H4 (cell line): ENCODE measurements around the gene TTYH3. TPM values are rescaled to one million over a fixed set of nuclear protein-coding genes. Genes with fewer than 3 reads are reported as not detected.
"Not testable (repeated sequence)": the region's sequence is repeated elsewhere in the genome, so short reads cannot be mapped to it uniquely, and the experiment has no call there.

Source experiments
- DNase-seq: peaks from one replicate; pipeline ENCODE4 v3.0.0-alpha.2; 2015; ENCODE audit warnings: low spot score
- total RNA-seq: library from RNA; depleted of rRNA; stranded (reverse); fragments of >200 nt; shearing (Covaris generic); gene quantifications from 2 replicates; pipeline ENCODE4 v1.2.3, GENCODE V29; 2014; rRNA removed

The TTYH3 gene, protein sequence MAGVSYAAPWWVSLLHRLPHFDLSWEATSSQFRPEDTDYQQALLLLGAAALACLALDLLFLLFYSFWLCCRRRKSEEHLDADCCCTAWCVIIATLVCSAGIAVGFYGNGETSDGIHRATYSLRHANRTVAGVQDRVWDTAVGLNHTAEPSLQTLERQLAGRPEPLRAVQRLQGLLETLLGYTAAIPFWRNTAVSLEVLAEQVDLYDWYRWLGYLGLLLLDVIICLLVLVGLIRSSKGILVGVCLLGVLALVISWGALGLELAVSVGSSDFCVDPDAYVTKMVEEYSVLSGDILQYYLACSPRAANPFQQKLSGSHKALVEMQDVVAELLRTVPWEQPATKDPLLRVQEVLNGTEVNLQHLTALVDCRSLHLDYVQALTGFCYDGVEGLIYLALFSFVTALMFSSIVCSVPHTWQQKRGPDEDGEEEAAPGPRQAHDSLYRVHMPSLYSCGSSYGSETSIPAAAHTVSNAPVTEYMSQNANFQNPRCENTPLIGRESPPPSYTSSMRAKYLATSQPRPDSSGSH
- 25.2 and 25.3 TPM in 2 replicates for total RNA-seq

DNA sequence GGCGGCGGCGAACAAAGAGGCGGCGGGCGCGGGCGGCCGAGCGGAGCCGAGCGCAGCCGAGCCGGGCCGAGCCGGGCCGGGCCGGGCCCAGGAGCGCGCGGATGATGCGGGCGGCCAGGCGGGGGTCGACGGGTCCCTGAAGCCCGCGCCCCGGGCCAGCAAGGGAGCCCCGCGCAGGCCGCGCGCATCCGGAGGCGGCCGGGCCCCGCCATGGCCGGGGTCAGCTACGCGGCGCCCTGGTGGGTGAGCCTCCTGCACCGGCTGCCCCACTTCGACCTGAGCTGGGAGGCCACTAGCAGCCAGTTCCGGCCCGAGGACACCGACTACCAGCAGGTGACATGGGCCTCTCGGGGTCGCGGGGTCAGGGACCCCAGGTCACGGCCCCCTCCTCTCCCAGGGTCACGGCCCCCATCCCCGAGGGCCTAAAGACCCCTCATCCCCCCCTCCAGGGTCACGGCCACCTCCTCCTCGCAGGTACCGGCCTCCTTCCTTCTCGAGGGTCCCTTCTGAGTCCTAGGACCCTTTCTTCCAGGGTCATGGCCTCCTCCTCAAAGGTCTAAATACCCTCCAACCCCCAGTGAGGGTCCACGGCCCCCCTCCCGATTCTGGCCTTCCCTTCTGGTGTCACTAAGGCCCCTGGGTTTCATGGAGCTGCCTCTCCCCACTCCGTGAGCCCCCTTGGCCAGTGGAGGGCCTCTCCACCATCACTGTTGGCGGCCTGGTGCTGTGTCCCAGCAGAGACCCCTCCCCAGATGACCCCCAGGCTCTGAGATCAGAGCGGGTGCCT is at the start of gene TTYH3:
Gene TTYH3, plus strand, starts transcription at position 41 of the 787 bp plus-strand sequence. Its CDS starts 170 bp downstream, at position 211.
- no peak for DNase-seq

DNA sequence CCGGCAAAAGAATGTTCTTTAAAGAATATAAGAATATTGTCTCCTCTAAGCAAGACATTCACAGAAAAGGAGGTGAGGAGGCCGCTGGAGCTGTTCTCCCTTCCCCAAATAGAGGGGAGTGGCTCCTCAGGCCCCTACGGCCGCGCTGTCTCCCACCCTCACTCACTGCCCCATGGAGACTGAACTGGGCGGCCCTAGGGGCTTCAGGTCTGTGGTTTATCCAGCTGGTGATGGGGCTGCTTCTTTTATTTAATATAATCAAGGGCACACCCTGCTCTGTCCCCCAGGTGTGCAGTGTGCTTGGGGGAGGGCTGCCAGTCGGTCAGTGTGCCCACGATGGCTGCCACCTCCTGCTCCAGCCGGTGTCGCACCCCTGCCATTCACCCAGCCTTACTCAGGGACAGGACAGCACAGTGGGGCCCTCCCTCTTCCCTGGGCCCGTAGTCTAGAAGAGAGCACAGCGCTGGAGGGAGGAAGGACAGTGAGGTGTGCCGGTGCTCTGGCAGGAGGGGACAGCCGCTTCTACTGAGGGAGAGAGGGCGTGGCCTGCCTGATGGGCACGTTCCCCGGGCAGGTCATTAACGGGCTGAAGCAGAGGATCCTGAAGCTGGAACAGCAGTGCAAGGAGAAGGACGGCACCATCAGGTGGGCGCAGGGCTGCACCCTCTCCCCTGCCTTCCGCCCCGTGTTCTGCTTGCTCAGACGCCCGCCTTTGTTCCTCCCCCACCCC is 49.6 kb upstream of the TTYH3 start:
- no peak for DNase-seq

DNA sequence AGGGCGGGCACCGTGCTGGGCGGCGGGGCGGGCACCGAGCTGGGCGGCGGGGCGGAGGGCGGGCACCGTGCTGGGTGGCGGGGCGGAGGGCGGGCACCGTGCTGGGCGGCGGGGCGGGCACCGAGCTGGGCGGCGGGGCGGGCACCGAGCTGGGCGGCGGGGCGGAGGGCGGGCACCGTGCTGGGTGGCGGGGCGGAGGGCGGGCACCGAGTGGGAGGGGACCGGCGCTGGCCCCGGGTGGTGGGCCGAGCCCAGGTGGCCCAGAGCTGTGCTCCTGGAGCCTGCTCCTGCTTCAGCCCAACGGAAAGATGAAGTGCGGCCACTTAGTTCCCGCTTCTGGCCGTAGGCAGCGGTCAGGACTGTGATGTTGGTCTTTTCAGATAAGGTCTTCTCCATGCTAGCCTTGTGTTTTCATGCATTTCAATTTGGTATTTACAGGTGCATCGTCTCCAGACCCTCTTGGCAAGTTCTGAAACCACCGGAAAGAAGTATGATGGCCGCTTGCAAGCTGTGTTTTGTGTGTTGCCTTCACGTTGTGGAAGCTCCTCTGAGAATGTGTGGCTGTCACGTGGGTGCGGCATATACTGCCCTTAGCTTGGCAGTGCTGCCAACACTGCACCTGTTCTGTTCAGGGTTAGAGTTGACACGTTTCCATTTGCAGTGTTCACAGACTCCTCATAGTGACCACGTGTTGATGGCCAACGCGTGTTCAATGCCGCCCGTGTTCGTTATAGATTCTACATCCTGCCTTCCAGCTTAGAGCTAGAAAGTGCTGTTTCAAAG is 47.8 kb upstream of the TTYH3 start:
- no peak for DNase-seq

DNA sequence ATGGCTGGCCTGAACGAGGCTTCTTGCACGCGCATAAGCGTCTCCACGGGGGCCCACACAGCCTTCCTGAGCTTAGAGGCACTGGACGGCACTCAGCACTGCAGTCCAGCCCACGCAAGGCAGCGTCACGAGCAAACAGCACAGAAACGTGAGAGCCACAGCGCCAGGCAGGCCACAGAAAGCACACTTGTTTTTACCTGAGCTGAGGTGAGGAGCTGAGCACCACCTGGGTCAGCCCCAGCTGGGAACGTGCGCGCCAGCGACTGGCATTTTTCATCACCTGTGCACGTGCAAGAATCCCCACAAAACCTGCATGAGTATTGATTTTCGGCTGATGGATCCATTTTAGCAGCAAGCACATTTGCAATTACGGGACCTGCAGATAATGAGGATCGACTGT is 46.3 kb upstream of the TTYH3 start:
- no peak for DNase-seq

DNA sequence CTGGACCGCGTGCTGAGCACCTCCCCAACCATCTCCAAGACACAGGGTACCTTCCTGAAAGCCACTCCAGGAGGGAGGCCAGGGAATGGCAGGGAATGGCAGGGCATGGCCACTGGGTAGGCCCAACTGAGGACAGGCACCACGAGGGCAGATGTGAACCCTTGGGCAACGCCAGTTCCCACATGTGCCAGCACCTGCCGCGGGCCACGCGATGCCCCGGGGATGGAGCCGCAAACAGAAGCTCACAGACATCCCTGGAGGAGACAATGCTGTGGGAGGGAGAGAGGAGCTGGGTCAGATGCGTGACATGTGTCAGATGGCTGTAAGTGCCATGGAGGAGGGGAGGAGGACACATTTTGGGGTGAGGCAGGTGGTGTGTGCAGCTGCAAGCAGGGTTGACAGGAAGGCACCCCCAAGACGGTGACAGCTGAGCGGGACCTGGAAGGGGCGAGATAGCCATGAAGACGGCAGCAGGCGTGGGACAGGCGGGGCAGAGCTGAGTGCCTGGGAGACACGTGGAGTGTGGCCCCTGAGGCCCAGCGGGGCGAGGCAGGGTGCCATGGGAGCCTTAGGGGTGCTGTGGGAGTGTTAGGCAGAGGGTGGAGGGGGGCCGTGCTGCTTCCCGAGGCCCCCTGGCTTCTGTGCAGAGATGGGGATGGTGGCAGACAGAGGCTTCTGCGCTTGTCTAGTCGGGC is 45.3 kb upstream of the TTYH3 start:
- no peak for DNase-seq

DNA sequence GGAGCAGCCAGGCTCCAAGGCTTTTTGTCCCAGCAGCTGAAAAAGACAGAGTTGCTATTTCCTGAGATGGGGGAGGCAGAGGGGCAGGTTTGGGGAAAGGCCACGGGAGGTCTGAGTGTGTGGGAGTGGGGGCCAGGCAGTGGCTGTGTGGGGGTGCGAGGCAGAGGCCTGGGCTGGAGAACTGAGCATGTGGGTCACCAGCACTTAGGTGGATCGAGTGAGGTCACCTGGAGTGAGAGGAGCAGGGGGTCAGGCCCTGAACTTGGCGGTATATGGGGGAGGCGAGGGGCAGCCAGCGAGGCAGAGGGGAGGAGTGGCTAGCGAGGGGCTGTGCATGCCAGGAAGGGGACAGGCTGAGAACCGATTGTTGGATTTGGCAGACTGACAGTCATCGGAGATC is 44.7 kb upstream of the TTYH3 start:
- DNase-seq, result no peak

DNA sequence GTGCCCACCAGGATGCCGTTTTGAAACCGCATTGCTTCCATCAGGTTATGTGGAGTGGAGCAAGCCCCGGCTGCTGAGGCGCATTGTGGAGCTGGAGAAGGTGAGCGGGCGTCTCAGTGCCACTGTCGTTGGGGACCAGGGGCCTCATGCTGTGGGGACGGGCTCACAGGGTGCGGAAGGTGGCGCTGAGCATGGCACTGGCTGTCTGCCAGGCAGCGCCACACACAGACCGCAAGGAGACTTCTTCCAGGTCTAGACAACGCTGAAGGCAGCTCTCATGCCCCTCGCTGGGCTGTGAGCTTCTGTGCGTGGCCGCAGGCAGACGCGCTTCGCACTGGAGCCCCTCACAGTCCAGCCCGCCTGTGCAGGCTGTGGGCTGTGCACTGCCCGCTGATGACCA is 44.0 kb upstream of the TTYH3 start:
- no peak for DNase-seq

DNA sequence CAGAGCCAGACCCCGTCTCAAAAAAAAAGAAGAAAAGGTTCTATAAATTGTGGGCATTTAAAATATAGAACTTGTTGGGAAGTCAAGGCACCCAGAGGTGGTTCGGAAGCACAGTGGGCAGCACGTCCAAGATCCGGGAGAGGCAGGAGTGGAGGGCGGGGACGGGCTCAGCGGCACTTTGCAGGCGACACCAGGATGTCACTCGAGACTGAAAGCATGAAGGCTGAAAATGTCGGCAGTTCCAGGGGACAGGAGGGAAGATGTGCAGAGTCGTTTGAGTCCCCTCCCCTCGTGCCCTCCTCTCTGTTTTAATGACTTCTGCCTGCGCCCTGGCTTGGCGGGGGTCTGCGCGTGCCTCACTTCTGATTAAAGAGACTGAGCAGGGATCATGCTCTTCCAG is 42.4 kb upstream of the TTYH3 start:
- DNase-seq, result no peak

DNA sequence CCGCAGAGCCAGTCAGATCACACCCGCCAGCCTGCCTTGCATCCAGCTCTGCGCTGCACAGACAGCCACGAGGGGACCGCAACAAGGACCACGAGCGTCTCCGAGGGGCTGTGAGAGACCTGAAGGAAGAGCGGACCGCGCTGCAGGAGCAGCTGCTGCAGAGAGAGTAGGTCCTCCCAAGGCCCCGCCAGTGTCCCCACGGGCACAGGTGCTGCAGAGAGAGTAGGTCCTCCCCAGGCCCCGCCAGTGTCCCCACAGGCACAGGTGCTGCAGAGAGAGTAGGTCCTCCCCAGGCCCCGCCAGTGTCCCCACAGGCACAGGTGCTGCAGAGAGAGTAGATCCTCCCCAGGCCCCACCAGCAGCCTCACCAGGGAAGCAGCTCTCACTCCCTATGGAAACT is 41.8 kb upstream of the TTYH3 start:
- DNase-seq, result not testable (repeated sequence)

DNA sequence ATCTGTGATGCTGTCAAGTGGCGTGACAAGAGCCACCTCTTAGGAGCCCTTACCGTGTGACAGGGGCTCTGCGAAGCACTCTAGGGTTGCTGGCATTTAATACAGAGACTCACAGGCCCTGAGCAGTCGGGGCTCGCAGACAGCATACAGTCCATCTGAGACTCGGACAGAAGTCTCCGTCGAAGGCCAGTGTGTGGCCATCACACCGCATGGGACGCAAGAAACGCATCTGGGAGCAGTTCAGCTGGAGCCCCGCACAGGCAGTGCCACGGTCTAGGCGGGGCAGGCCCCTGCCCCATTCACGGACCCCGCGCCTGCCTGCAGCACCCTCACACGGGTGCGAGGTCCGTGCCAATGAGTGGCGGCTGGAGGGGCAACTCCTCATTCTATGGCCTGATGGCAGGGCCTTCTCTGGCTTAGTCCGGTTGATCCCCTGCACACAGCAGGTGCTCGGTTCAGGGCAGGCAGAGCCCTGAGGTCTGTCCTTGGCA is 39.4 kb upstream of the TTYH3 start:
- no peak for DNase-seq

DNA sequence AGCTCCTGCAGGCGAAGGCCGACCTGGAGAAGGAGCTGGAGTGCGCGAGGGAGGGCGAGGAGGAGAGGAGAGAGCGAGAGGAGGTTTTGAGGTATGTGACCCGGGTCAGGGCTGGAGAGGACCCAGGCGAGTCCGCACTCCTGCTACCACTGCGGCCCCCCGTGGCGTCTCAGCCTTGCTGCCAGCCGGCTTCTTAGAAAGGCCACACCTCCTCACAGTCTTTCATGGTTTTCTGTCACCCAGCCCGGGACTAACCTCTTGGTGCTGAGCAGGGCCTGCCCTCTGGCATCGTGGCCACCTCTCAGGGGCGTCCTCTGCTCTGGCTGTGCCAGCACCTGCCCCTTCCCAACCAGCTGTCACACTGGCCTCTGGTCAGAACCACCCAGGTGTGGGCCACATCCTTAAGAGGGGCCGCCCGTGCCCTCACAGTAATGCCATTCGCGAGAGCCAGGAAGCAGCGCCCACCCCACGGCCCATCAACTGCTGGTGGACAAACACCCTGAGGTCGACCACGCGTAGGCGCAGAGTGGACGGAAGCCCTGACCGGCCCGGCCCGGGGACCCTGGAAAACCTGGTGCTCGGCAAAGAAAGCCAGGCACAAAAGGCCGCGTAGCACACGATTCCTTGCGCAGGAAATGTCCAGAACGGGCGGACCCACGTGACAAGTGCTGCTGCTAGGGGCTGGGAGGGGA is 38.6 kb upstream of the TTYH3 start:
- DNase-seq, result no peak

DNA sequence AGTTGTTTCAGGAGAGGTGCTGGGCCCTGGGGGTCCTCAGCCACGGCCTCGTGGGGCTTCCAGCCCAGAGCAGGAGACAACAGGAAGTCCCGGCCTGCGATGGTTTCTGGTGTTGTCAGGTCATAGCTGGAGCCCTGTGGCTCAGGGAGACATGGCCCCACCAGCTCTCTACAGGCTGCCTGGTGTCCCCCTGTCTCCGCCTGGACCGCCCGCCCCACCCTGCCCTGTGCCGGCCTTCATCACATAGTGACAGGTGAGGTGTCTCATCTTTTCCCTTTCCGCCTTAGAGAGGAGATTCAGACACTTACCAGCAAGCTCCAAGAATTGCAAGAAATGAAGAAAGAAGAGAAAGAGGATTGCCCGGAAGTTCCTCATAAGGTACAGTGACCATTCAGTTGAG is 37.2 kb upstream of the TTYH3 start:
- no peak for DNase-seq

DNA sequence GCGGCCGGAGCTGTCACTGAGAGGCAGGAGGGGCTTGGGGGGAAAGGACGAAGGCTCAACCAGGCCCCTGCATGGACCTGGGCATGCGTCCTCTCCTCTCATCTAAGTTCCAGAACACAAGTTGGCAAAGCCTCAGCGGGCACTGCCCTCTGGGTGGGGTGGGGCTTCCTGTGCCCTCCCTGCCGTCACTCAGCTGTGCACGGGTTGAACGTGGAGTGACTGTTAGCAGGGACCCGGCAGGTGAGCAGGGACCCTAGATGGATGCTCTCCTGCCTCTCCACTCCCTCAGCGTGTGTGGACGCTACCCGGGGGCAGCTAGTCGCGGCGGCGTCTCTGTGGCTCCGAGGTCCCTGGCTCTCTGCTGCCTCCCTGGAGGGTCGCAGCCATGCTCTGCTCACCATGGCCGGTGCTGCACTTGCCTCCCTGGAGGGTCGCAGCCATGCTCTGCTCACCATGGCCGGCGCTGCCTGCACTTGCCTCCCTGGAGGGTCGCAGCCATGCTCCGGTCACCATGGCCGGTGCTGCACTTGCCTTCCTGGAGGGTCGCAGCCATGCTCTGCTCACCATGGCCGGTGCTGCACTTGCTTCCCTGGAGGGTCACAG is 36.4 kb upstream of the TTYH3 start:
- DNase-seq, result no peak

DNA sequence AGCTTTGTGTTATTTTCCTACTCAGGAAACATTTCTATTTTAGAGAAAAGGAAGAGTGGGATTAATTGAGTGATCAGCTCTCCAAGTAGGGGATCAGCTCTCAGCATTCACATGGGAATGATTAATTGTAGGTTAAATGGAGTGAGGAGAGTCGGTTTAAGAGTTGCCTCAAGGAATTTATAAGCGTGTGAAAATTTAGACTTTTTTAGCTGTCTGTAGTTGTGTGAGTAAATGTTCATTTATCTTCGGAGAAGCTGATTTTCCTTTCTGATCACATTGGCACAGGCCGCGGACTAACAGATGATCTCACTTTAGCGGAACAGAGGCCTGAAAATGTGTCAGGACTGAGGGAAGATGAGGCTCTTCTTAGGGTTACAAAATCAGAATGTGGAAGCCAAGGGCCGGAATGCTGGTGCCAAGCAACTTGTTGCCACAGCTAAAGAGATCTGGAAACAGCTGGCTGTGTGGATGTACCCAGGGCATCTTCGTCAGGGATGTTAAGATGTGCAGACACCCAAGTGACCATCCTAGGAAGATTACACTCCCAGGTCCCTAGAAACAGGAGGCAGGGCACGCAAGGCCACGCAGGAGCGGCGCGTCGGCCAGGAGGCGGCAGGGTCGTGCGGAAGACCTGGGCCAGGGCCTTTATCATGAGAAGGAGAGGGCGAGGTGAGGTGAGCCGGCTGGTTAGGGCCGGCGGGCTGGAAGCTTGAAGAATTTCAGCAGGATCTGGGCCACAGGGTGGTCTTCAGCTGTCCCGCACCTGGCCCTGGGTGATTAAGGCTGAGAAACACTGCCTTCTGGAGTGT is 35.1 kb upstream of the TTYH3 start:
- DNase-seq, result no peak

DNA sequence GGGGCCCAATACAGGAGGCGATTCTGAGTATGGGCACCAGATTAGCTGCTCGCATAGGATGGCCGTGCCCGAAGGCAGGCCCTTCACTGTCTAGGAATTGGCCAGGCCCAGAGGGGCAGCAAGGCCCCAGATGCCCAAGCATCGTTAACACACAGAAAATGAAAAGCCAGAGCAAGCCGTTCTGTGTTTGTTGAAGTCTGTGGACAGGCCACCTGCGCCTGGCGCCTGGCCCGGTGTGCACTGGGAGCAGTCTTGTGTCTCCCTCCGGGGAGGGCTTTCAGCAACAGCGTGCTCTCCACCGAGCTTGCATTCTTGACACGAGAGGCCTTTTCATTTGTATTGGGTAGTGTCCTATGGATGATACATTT is 34.5 kb upstream of the TTYH3 start:
- no peak for DNase-seq

DNA sequence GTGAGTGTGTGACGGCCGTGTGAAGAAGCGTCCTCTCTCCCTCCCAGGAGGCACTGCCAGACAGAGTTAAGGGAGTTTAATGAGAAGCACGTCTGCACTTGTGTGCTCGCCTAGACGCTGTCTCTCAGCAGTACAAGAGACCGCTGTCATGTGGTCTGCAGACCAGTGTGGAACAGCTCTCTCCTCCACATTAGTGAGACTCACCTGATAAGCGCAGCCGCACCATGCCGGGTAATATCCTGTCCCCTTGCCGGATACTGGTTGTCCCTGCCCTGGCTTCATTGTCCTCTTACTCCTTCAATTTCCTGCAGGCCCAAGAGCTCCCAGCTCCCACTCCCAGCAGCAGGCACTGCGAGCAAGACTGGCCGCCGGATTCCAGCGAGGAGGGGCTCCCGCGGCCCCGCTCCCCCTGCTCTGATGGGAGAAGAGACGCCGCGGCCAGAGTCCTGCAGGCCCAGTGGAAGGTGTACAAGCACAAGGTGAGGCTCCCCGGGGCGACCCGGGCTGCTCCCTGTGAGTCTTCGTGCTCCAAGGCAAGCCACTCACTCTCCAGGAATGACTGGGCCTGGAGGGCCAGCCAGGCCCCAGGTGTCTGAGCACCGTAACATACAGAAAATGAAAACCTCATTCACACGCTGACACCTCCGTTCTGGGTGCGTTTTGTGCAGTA is 33.5 kb upstream of the TTYH3 start:
- DNase-seq, result no peak

DNA sequence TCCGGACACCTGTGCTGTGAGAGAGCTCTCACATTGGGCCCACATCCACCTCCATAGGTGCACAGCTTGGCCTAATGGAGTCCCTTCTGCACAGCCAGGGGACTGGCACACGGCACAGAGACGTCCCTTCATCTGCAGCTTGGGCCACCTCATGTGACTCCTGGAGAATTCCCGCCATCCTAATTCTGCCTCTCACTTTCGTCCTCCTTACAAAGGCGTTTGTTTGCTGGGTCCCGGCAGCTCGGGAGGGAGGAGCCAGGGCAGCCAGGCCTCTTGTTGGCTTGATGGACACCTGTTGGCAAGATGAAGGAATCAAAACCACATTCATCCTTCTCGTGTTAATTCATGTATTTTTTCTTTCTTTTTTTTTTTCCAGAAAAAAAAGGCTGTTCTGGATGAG is 30.7 kb upstream of the TTYH3 start:
- DNase-seq, result no peak

DNA sequence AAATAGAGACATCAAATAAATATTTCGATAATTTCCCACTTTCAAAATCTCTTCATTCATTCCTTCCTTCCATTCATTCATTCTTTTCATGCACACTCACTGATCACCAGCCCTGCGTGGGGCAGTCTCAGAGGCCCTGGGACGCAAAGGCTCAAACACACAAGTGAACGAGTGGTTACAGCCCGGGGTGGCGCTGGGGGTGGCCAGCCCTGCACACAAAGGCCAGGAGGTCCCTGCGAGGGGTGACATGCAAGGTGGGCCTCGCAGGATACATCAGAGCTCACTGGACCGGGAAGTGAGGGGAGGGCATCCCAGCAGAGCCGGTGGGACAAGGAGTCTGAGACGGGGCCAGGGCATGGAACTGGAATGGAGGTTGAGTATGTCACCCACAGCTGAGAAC is 29.9 kb upstream of the TTYH3 start:
- DNase-seq, result no peak
